Measurements from ENCODE around the gene HMGCS1. TPM values are rescaled to one million over a fixed set of nuclear protein-coding genes. Genes with fewer than 3 reads are reported as not detected.

The HMGCS1 gene
- total and polyA plus RNA-seq, 9 of the 15 experiments (the other 6 are each of a cell fraction or from before 2014, with no cell fraction given): 43.7 to 337 (median 111) TPM

GRCh38 chr5:43352915-43353314 lies 39.7 kb upstream of the HMGCS1 start (continued):
- TF ChIP-seq ARID1B (IDR thresholded peaks at IDR 0.05): no peak
- TF ChIP-seq THRA (IDR thresholded peaks at IDR 0.05): no peak
- TF ChIP-seq ZSCAN32 (CRISPR knock-in tag; IDR thresholded peaks at IDR 0.05): no peak
- TF ChIP-seq POU5F1 (IDR thresholded peaks at IDR 0.05; ENCODE audit: borderline replicate concordance, low read depth, low read length, partially characterized antibody): no peak
- TF ChIP-seq TFAP4 (CRISPR knock-in tag; IDR thresholded peaks at IDR 0.05; ENCODE audit: borderline replicate concordance): no peak
- TF ChIP-seq COPS2 (conservative IDR thresholded peaks at IDR 0.05): no peak
- TF ChIP-seq TCFL5 (CRISPR knock-in tag; conservative IDR thresholded peaks at IDR 0.05): no peak
- TF ChIP-seq ZZZ3 (IDR thresholded peaks at IDR 0.05): no peak
- TF ChIP-seq NR2C1 (IDR thresholded peaks at IDR 0.05): no peak
- no peak for TF ChIP-seq NR2C1 (tag; IDR thresholded peaks at IDR 0.05)
- no peak for TF ChIP-seq PCBP2 (IDR thresholded peaks at IDR 0.05; ENCODE audit: low read depth, low read length, poor library complexity, severe bottlenecking)
- TF ChIP-seq MAFG (tag; conservative IDR thresholded peaks at IDR 0.05): peak; percentile 99
- TF ChIP-seq BCOR (IDR thresholded peaks at IDR 0.05): no peak
- no peak for TF ChIP-seq CEBPG (CRISPR knock-in tag; IDR thresholded peaks at IDR 0.05)
- TF ChIP-seq CEBPG (tag; conservative IDR thresholded peaks at IDR 0.05 in 1 of 2, IDR thresholded peaks at IDR 0.05 in 1 of 2): no peak
- no peak for TF ChIP-seq ATF7 (IDR thresholded peaks at IDR 0.05)
- no peak for TF ChIP-seq HBP1 (CRISPR knock-in tag; IDR thresholded peaks at IDR 0.05)
- peak; percentile 99 for TF ChIP-seq ZNF316 (IDR thresholded peaks at IDR 0.05)
- TF ChIP-seq CBX1 (IDR thresholded peaks at IDR 0.05; ENCODE audit: low read depth): no peak
- no peak for TF ChIP-seq CTCF (IDR thresholded peaks at IDR 0.05 in 2 of 3, conservative IDR thresholded peaks at IDR 0.05 in 1 of 3; ENCODE audit: insufficient read depth in 2 of 3, low read depth in 1 of 3, low read length in 3 of 3)
- no peak for TF ChIP-seq TBP (optimal IDR thresholded peaks at IDR 0.05; ENCODE audit: low read depth, low read length)
- no peak for TF ChIP-seq ZC3H11A (IDR thresholded peaks at IDR 0.05; ENCODE audit: low read depth, low read length)
- TF ChIP-seq UBTF (IDR thresholded peaks at IDR 0.05; ENCODE audit: borderline replicate concordance in 1 of 2, low read depth in 2 of 2, low read length in 2 of 2): no peak
